GM12891 (cell line): Measurements from ENCODE around the gene TMEM179.

Source experiments
- DNase-seq: peaks from one replicate; pipeline ENCODE4 v3.0.0; 2011; ENCODE audit warnings: low spot score; ENCODE audit not compliant: insufficient read length
- FAIRE-seq: peaks from 2 replicates; lab custom pipeline; 2011; peaks lifted over from hg19 to GRCh38; lab: Jason Lieb, UNC
- PAX5 ChIP-seq: IDR thresholded peaks from 2 replicates; pipeline ENCODE4 v1.6.1; 2011; ENCODE audit warnings: low read length, moderate library complexity, mild to moderate bottlenecking; ENCODE audit not compliant: insufficient read depth, severe bottlenecking
- POLR2A ChIP-seq: IDR thresholded peaks from 2 replicates; pipeline ENCODE4 v1.6.1; 2011; ENCODE audit warnings: low read depth, low read length, control low read depth
- POLR2AphosphoS5 ChIP-seq: IDR thresholded peaks from 2 replicates; pipeline ENCODE4 v1.6.1; 2011; ENCODE audit warnings: low read depth, low read length, control low read depth
- POU2F2 ChIP-seq: IDR thresholded peaks from 2 replicates; pipeline ENCODE4 v1.6.1; 2011; ENCODE audit warnings: low read depth, mild to moderate bottlenecking, control low read depth, low read length, moderate library complexity
- SPI1 ChIP-seq: IDR thresholded peaks from 2 replicates; pipeline ENCODE4 v1.6.1; 2011; ENCODE audit warnings: low read depth, low read length, control low read depth
- TAF1 ChIP-seq: IDR thresholded peaks from 2 replicates; pipeline ENCODE4 v1.6.1; 2011; ENCODE audit warnings: low read depth, low read length, control low read depth

Gene TMEM179

DNA sequence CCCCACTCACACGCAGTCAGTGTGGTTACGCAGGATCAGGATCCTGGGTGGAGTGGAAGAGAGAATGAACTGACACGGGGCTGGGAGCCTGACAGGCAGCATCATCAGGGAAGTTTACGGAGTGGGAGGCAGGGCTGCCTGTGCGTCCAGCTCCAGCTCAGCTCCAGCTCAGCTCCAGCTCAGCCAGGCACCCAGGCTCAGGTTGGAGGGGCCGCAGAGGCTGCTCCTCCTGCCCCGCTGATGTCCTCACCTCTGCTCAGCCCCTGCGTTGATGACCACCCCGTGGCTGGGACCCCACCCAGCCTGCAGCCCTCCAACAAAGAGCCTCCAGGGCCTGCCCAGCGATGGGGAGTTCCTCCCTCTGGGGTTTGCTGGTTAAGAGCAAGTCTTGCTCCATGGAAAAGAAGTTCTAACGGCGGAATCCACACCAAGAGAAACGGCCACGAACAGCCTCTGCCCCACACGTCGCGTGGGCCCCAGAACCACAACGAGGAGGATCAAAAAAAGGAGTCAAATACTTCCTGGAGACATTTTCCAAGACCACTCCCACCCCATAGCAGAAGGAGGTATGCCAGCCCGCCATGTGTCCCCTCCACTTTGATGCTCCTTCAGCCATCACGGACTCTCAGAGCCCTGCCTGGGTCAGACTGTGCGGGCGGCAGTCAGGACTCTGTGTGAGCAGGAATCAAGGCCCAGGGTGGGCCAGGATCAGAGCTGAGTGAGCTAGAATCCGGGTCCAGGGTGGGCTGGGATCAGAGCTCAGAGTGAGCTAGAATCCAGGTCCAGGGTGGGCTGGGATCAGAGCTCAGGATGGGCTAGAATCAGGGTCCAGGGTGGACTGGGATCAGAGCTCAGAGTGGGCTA lies 42.7 kb downstream of the TMEM179 start:
- DNase-seq, result no peak
- no peak for TF ChIP-seq POLR2AphosphoS5
- no peak for TF ChIP-seq PAX5
- no peak for TF ChIP-seq TAF1
- TF ChIP-seq POU2F2, result no peak
- TF ChIP-seq SPI1, result no peak
- no peak for TF ChIP-seq POLR2A
- FAIRE-seq, result no peak

DNA sequence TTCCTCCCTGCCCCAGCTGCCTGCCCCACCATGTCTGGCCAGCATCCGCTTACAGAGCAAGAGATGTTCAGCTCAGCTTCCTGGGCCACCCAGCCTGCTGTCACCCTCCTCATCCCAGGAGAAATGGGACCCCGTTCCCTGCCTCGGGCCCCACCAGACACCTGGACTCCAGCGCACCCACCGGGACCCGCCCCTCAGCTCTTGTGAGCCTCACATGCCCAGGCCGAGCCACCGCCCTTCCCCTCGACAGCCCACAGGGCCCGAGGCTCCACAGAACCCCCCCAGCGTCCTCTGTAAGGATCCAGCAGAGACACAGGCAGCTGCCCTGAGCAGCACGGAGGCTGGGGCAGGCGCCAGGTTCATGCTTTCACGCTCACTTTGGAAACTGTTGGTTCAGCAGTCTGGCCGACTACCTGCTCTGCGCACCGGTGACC lies 43.4 kb downstream of the TMEM179 start:
- DNase-seq (no peak), FAIRE-seq (no peak)
- TF ChIP-seq POLR2A (no peak), POU2F2 (no peak), POLR2AphosphoS5 (no peak), TAF1 (no peak), PAX5 (no peak), SPI1 (no peak)

DNA sequence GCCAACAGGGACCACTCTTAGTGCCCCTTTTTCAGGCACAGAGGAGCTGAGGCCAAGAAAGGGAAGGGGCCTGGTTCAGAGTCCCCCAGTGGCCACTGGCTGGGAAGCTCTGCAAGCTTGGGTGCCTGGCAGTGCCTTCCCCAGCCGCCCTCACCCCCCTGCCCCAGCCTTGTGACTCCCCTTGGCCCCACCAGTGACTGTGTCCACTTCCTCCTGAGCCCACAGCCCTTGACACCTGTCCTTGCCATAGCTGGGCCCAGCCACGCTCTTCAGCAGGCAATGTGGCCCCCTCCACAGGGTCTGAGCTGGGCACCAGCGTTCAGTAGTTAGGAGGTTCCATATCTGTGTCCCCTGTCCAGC lies 44.0 kb downstream of the TMEM179 start:
- TF ChIP-seq POLR2AphosphoS5 (no peak), POLR2A (no peak), TAF1 (no peak), SPI1 (no peak), POU2F2 (no peak), PAX5 (no peak)
- DNase-seq, result no peak
- FAIRE-seq, result no peak

GRCh38 chr14:104559804-104560585 lies 44.6 kb downstream of the TMEM179 start:
- DNase-seq (no peak), FAIRE-seq (peak; percentile 54)
- TF ChIP-seq SPI1 (no peak), POLR2A (no peak), POLR2AphosphoS5 (no peak), TAF1 (no peak), POU2F2 (no peak), PAX5 (no peak)

- DNase-seq, result no peak
- FAIRE-seq, result no peak
- TF ChIP-seq PAX5 (no peak), POLR2AphosphoS5 (no peak), SPI1 (no peak), POLR2A (no peak), TAF1 (no peak), POU2F2 (no peak)
Observed at GRCh38 chr14:104559028-104559803, 45.4 kb downstream of the TMEM179 start.

- FAIRE-seq, result no peak
- no peak for DNase-seq
- TF ChIP-seq POLR2AphosphoS5, result no peak
- TF ChIP-seq SPI1, result no peak
- no peak for TF ChIP-seq TAF1
- no peak for TF ChIP-seq PAX5
Observed at GRCh38 chr14:104558231-104559027, 46.1 kb downstream of the TMEM179 start.

DNA sequence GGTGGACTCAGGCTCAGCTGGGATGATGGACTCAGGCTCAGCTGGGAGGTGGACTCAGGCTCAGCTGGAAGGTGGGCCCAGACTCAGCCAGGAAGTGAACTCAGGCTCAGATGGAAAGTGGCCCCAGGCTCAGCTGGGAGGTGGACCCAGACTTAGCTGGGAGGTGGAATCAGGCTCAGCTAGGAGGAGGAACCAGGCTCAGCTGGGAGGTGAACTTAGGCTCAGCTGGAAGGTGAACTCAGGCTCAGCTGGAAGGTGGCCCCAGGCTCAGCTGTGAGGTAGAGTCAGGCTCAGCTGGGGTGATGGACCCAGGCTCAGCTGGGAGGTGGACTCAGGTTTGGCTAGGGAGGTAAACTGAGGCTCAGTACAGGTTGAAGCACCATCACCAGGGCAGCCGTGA lies 46.8 kb downstream of the TMEM179 start:
- DNase-seq (no peak), FAIRE-seq (no peak)
- TF ChIP-seq SPI1 (no peak), POLR2A (no peak), POLR2AphosphoS5 (no peak)

DNA sequence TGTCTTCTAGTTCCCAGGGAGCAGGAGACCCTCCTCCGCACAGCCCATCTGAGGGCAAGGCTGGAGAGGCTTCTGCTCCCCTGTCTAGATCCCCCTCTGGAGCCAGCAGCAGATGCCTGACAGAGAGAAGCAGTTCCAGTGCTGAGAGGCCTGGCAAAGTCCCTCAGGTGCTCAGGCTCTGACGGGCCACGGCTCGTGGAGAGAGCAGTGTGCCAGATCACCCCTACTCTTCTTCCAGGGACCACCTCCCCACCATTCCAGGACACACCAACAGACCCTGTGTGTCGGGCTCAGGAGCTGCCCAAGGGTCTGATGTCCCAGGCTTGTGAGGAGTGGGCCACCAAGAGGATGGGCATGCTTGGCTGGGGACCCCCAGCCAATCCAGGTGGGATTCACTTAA lies 47.5 kb downstream of the TMEM179 start:
- TF ChIP-seq TAF1, result no peak
- FAIRE-seq, result no peak
- no peak for DNase-seq

- FAIRE-seq (no peak), DNase-seq (no peak)
- TF ChIP-seq PAX5, result no peak
- TF ChIP-seq POLR2A, result no peak
- TF ChIP-seq TAF1, result no peak
- no peak for TF ChIP-seq POU2F2
- TF ChIP-seq POLR2AphosphoS5, result no peak
- TF ChIP-seq SPI1, result no peak
Observed at GRCh38 chr14:104556256-104557021, 48.1 kb downstream of the TMEM179 start.
